Measurements from ENCODE around the gene FOXK2.

- no peak for TF ChIP-seq EZH2phosphoT487 (IDR thresholded peaks at IDR 0.05; ENCODE audit: insufficient read depth, low read depth)
- no peak for TF ChIP-seq EZH2 (IDR thresholded peaks at IDR 0.05; ENCODE audit: insufficient read depth, poor library complexity, severe bottlenecking)
Observed at GRCh38 chr17:82638183-82638773, 118.7 kb downstream of the FOXK2 start.

Measured in GM23248 (cell line).